Lung (tissue), 12 donors: ENCODE measurements around the gene CPXM2. TPM values are rescaled to one million over a fixed set of nuclear protein-coding genes. Genes with fewer than 3 reads are reported as not detected.

ENCODE experiments used
- ATAC-seq: fragments of 200-7000 bp; cut with Tn5 transposase; one replicate; pipeline ENCODE4 v1.9.1; 2020; ENCODE audit warnings: moderate number of reproducible peaks; ENCODE audit not compliant: insufficient read depth, low FRiP score
- DNase-seq, 3 donors: peaks; one replicate each; pipeline ENCODE4 v3.0.0-alpha.2; 2013 to 2017
- H3K27ac ChIP-seq, 2 donors: one replicate each; pipeline ENCODE4 v1.5.1; 2013; ENCODE audit warnings: mild to moderate bottlenecking in 2 of 2, moderate library complexity in 2 of 2, control low read depth in 1 of 2, inconsistent platforms in 1 of 2, low read depth in 1 of 2, low read length in 1 of 2
- H3K27me3 ChIP-seq, 3 donors: one replicate each; pipeline ENCODE4 v1.5.1; 2013; ENCODE audit warnings: low read length in 2 of 3; ENCODE audit not compliant: control insufficient read depth in 3 of 3, insufficient read depth in 3 of 3
- H3K36me3 ChIP-seq, 4 donors: one replicate each; pipeline ENCODE4 v1.5.1; 2013; ENCODE audit warnings: low read length in 4 of 4, mild to moderate bottlenecking in 1 of 4, moderate library complexity in 1 of 4; ENCODE audit not compliant: control insufficient read depth in 4 of 4, insufficient read depth in 4 of 4
- H3K4me1 ChIP-seq, 5 donors: one replicate each; pipeline ENCODE4 v1.5.1; 2013; ENCODE audit warnings: low read length in 5 of 5, mild to moderate bottlenecking in 2 of 5, moderate library complexity in 1 of 5; ENCODE audit not compliant: control insufficient read depth in 5 of 5, insufficient read depth in 5 of 5
- H3K4me3 ChIP-seq: one replicate; pipeline ENCODE4 v1.5.1; 2013; ENCODE audit warnings: mild to moderate bottlenecking, control low read depth, moderate library complexity
- H3K9ac ChIP-seq, 2 donors: one replicate each; pipeline ENCODE4 v1.5.1; 2013; ENCODE audit warnings: low read length in 2 of 2, control low read depth in 1 of 2; ENCODE audit not compliant: insufficient read depth in 1 of 2
- H3K9me3 ChIP-seq, 4 donors: one replicate each; pipeline ENCODE4 v1.5.1; 2013; ENCODE audit warnings: low read length in 3 of 4, mild to moderate bottlenecking in 1 of 4, moderate library complexity in 1 of 4; ENCODE audit not compliant: control insufficient read depth in 4 of 4, insufficient read depth in 3 of 4
- WGBS, 2 donors: extraction: QIAGEN DNeasy Blood & Tissue Kit; methylation state at CpG; one replicate each; pipeline ENCODE4 v1.1.7; 2013; 5-methylcytosine and 5-hydroxymethylcytosine counted together
- polyA plus RNA-seq, 2 donors: library from polyadenylated mRNA; stranded (reverse); fragments of 200-250 nt; gene quantifications; one replicate each; pipeline ENCODE4 v1.2.1, GENCODE V29; 2013
- total RNA-seq, 2 donors: library from RNA; depleted of rRNA in 1 of 2; stranded (reverse); fragments of >200 nt in 1 of 2; gene quantifications; one replicate each; pipeline ENCODE4 v1.2.1, GENCODE V29; 2014 to 2021
- TF ChIP-seq, protein P1 (sequence below): IDR thresholded peaks from 2 replicates; pipeline ENCODE4 v1.5.1; 2012; ENCODE audit warnings: mild to moderate bottlenecking; ENCODE audit errors: control extremely low read depth, extremely low read depth
- donor health status: control.
- donor health status: control.
- donor health status: Bipolar disorder and iron deficiency.
- donor health status: healthy.
- donor health status: DM: yes; HTN: yes; CAD: no.

CPXM2 gene
- total and polyA plus RNA-seq, 4 donors: 0.66 to 5.0 (median 2.1) TPM

DNA sequence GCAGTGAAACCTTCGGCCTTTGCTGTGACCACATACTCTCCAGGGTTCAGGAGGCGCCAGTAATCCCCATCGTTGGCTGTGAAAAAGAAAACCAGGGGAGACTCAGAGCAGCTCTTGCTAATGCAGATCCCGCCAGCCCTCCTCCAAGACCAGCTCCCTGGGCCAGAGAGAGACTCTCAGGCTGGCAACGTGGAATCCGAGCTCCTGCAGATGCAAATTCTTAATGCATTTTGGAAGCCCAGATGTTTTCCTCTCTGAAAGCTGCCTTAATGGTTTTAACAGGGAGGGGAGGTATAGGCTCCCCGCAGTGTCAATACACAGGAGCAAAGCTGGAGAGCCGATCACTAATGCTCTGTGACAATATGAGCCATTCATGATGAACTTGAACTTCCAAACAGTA is 144.7 kb downstream of the CPXM2 start:
- WGBS, 2 donors: 62 to 70% methylated on average over 8 of the region's 8 CpGs
- TF ChIP-seq, protein P1, sequence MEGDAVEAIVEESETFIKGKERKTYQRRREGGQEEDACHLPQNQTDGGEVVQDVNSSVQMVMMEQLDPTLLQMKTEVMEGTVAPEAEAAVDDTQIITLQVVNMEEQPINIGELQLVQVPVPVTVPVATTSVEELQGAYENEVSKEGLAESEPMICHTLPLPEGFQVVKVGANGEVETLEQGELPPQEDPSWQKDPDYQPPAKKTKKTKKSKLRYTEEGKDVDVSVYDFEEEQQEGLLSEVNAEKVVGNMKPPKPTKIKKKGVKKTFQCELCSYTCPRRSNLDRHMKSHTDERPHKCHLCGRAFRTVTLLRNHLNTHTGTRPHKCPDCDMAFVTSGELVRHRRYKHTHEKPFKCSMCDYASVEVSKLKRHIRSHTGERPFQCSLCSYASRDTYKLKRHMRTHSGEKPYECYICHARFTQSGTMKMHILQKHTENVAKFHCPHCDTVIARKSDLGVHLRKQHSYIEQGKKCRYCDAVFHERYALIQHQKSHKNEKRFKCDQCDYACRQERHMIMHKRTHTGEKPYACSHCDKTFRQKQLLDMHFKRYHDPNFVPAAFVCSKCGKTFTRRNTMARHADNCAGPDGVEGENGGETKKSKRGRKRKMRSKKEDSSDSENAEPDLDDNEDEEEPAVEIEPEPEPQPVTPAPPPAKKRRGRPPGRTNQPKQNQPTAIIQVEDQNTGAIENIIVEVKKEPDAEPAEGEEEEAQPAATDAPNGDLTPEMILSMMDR: no peak

DNA sequence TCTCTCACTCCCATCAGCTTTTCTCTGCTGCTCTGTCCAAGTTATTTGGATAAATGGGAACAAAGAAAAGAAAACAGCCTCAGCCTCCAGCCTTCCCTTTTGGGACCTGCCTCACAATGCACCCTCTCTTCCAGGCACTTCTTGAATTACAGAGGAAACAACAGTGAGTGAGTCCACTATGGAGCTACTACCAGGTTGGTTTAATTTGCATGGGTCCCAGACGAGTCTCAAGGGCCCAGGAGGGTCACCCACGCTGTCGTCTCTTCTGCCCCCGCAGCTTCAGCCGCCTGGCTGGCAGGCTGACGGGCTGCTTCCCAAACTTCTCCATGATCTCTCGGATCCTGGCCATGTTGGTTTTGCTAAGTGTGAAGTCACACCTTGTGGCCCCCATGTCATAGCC is 145.1 kb downstream of the CPXM2 start:
- Histone ChIP-seq H3K4me1 (no peaks in the 10 kb centered on the region), H3K9ac (no peak overlapping the region), H3K36me3 (no peaks in the 10 kb centered on the region), H3K27me3 (no peaks in the 10 kb centered on the region), H3K4me3 (no peak overlapping the region), H3K9me3 (peaks cover 0 to 8% (median 1%) of the 10 kb centered on the region in 4 donors), H3K27ac (no peak overlapping the region)
- ATAC-seq (no peak), DNase-seq (no peak)
- WGBS, 2 donors: 67 to 71% methylated on average over 7 of the region's 7 CpGs
- TF ChIP-seq, protein P1: no peak

More for the DNA sequence above, 144.7 kb downstream of the CPXM2 start:
- DNase-seq (no peak), ATAC-seq (no peak)
- no peaks in the 10 kb centered on the region for H3K36me3 ChIP-seq
- H3K27ac ChIP-seq: no peak overlapping the region
- no peaks in the 10 kb centered on the region for H3K27me3 ChIP-seq
- H3K9me3 ChIP-seq: peaks cover 0 to 7% (median 1%) of the 10 kb centered on the region in 4 donors
- H3K9ac ChIP-seq: no peak overlapping the region
- no peak overlapping the region for H3K4me3 ChIP-seq
- H3K4me1 ChIP-seq: no peaks in the 10 kb centered on the region

DNA sequence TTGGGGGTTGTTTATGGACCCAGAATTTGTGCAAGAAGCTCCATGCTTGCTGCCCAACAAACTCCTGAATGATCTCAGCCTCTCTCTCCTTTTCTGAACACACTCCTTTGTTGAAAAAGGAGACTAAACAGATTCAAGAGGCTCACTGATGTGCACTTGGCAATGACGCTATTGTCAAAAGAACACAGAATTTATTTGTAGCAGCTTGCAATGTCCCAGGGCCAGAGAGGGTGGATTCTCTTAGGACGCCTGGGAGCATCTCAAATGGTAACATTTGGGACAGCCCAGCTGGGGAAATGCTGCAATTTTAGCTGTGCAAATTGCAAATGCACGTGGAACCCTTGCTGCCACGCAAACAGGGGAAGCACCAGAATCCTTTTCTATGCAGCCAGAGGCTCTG is 145.5 kb downstream of the CPXM2 start:
- H3K4me3 ChIP-seq: no peak overlapping the region
- H3K36me3 ChIP-seq: no peaks in the 10 kb centered on the region
- no peak overlapping the region for H3K9ac ChIP-seq
- no peak for ATAC-seq
- H3K9me3 ChIP-seq: peaks cover 0 to 6% (median 1%) of the 10 kb centered on the region in 4 donors
- TF ChIP-seq, protein P1: no peak
- H3K27me3 ChIP-seq: no peaks in the 10 kb centered on the region
- H3K4me1 ChIP-seq: no peaks in the 10 kb centered on the region
- WGBS, 2 donors: 54 to 60% methylated on average over 4 of the region's 4 CpGs
- no peak overlapping the region for H3K27ac ChIP-seq
- no peak for DNase-seq

DNA sequence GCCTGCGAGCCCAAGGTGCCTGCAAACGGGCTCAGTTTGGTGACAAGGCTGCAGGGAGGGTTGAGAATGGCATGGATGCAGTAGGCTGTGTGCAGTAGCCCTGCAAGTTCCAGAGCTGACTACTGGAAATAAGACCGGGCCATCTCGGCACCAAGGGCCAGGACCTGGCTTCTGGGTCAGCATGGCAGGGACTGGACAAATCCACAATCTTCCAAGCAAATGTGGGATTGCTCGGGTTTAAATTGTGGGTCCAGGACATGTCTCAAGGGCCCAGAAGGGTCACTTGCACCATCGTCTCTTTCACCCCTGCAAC is 147.4 kb downstream of the CPXM2 start:
- no peaks in the 10 kb centered on the region for H3K4me1 ChIP-seq
- TF ChIP-seq, protein P1: no peak
- 72 to 77% methylated on average over 6 of the region's 6 CpGs for WGBS, 2 donors
- peaks cover 0 to 1% (median 0%) of the 10 kb centered on the region in 4 donors for H3K9me3 ChIP-seq
- H3K27ac ChIP-seq: no peak overlapping the region
- no peak overlapping the region for H3K4me3 ChIP-seq
- no peaks in the 10 kb centered on the region for H3K36me3 ChIP-seq
- H3K9ac ChIP-seq: no peak overlapping the region
- ATAC-seq (no peak), DNase-seq (no peak)
- no peaks in the 10 kb centered on the region for H3K27me3 ChIP-seq
